DMS 273 treated with DMSO at 0.1 percent for 48 hours (cell line): ENCODE results near the gene FNDC3B.
A peak's percentile ranks its signal among the peaks of the same experiment; 100 is the strongest.

ENCODE experiments used
- DNase-seq: peaks from one replicate; lab custom pipeline; 2025; lab: John Stamatoyannopoulos, UW

Gene FNDC3B

DNA sequence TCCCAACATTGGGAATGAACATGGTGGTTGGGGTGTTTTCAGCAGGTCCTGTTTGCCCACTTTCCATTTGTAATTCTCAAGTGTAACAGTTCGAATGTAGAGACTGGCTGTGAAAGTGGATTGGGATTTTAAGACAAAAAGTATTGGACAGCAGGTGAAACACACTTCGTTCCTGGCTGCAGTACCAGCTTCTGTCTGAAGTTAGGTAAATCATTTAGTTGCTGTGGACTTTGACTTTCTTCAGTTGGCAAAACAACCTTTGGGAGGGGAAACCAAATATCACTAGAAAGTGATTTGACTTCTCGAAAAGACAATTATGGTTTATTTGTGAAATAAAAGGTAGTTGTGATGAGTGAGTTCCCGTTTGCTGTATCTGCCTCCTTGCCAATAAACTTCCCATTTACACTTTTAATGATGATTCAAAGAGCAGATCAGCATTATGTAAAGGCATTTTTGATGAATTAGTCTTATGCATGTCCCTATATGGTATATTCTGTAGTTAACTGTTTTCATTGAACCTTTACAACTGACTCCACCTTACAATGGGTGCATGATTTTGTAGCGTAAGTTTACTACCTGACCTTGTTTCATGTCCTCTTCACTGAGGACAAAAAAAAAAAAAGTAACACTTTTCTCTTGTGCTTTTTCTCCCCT, 34.0 kb downstream of the FNDC3B start:
- DNase-seq, result no peak

DNA sequence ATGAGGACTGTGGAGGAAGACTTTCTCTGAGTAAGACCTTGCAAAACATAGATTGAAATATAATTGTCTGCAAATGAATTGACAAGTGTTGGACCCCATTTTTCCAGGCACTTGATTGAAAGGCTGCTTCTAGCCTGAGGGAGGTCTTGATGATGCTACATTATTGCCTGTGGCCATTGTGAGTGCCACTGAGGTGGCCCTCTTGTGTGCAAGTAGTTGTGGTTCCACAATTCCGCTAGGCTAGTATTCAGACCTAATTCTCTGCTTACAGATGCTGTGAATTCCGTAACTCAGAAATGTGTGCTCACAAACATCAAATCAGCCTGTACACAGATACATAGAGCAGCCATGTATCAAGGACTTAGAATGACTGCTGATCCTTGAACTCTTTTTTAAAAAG, 34.7 kb downstream of the FNDC3B start:
- no peak for DNase-seq

DNA sequence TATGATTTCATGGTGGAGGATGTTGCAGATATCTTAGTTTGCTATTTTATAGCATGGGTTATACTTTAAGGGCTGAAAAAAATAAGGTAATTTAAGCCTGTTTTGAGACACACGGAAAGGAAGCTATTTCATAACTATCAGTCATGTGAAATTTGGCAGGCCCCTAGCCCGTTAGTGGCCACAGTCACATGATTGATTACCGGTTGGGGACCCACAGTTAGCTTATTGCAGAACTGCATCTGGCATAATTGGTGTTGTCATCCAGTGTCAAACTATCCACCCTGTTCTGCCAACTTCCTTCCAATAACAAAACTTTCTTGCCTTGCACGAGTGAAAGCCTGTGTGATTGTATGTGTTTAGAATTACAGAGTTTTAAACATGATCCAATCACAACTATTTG, 35.2 kb downstream of the FNDC3B start:
- DNase-seq, result no peak

DNA sequence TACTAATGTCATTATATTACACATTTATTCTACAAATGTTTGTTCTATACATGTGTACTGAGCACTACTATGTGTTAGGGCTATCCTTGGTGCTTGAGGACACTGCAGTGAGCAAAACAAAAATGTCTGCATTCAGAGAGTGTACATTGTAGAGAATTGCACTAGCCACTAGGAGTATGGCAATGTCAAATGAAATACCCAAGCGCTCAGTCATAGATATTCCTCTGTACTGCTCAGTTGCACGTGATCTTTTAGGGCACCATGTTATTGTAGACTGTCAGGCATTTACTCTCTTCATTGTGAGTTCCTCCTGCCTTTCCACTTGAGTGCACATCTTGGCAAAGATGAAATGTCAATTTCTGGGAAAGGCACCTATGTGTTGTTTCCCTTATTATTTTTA, 36.8 kb downstream of the FNDC3B start:
- DNase-seq, result no peak

GRCh38 chr3:172077197-172077757, 37.9 kb downstream of the FNDC3B start:
- peak; percentile 27 for DNase-seq

DNA sequence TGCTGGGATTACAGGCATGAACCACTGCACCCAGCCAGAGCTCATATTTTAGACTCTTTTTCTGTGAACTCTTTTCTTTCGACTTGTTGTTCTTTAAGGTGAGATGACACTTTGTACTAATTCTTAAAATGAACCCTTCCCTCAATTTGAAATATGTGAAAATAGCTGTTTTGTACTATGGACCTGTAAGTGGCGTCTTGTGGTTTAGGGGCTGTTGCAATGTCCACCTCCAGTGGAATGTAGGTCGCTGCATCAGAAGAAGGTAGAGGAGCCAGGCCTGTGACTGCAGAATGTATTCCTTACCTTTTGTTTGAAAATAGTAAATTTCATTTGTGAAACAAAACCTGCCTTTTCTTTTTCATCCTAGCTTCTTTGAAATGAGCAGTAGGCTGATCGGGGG, 38.9 kb downstream of the FNDC3B start:
- DNase-seq, result no peak

GRCh38 chr3:172078721-172079120, 39.3 kb downstream of the FNDC3B start:
- no peak for DNase-seq

GRCh38 chr3:172079326-172079976, 40.1 kb downstream of the FNDC3B start:
- DNase-seq, result no peak

DNA sequence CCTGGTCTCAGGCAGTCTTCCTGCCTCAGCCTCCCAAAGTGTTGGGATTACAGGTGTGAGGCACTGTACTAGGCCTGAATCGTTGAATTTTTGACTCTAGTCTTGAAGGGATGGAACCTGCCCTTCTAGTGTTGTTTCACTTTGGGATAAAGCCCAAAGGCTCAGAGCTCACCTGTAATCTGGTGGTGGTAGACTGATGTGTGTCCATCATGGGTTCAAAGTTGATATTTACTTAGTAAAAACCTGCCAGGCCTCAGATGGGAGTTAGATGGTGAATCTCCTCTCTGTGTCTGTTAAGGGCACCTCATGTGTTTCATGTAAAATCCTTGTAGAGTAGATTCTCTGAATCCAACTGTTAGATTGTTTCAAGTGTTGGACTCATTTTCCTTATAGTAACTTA, 41.1 kb downstream of the FNDC3B start:
- no peak for DNase-seq

- no peak for DNase-seq
Measured at GRCh38 chr3:172082269-172082668, 42.9 kb downstream of the FNDC3B start.

DNA sequence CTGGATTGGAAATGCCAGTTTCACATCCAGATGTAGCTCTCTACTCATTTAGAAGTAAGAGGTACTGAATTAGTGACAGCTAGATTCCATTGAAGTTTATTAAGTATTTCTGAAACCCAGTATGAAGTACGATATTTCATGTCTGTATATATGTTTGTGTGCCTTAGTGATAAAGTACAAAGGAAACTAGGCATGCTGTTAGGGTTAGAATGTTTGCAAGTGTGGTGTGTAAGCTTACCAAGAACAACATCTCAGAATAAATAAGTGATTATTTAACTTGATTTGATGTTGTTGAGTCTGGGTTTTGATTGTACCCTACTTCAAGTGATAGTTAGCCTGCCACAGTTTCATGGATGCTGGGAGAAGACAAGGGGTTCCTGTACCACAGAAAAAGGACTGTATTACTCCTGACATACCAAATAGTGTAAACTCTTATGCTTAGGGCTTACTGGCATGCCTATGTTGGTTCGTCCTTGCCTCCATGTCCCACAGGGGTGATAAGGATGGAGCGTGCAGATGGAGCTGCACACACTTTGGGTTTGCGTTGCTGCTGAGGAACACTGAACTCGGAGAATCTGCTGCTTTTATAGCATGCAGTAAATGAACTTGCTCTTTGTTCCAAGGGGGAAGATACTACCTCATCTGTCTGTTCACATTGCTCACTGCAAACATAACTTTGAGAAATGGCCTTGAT, 43.6 kb downstream of the FNDC3B start:
- no peak for DNase-seq

DNA sequence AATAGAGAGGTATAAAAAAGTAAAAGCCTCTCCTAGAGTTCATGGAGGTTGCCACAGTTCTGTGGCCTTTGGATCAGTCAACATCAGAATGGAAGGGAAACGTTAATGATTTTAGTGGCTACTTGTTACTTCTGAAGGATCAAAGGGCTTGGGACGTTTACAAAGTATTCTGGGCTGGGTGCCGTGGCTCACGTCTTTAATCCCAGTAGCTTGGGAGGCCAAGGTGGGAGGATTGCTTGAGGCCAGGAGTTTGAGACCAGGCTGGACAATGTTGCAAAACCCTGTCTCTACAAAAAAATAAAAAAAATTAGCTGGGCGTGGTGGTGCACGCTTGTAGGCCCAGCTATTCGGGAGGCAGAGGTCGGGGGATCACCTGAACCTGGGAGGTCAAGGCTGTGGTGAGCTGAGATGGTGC, 44.6 kb downstream of the FNDC3B start:
- no peak for DNase-seq

GRCh38 chr3:172084871-172085556, 45.6 kb downstream of the FNDC3B start:
- no peak for DNase-seq

- DNase-seq, result no peak
Measured at GRCh38 chr3:172085557-172085895, 46.1 kb downstream of the FNDC3B start.

GRCh38 chr3:172086071-172086470, 46.7 kb downstream of the FNDC3B start:
- no peak for DNase-seq

GRCh38 chr3:172087198-172087597, 47.8 kb downstream of the FNDC3B start:
- DNase-seq, result peak; percentile 36

DNA sequence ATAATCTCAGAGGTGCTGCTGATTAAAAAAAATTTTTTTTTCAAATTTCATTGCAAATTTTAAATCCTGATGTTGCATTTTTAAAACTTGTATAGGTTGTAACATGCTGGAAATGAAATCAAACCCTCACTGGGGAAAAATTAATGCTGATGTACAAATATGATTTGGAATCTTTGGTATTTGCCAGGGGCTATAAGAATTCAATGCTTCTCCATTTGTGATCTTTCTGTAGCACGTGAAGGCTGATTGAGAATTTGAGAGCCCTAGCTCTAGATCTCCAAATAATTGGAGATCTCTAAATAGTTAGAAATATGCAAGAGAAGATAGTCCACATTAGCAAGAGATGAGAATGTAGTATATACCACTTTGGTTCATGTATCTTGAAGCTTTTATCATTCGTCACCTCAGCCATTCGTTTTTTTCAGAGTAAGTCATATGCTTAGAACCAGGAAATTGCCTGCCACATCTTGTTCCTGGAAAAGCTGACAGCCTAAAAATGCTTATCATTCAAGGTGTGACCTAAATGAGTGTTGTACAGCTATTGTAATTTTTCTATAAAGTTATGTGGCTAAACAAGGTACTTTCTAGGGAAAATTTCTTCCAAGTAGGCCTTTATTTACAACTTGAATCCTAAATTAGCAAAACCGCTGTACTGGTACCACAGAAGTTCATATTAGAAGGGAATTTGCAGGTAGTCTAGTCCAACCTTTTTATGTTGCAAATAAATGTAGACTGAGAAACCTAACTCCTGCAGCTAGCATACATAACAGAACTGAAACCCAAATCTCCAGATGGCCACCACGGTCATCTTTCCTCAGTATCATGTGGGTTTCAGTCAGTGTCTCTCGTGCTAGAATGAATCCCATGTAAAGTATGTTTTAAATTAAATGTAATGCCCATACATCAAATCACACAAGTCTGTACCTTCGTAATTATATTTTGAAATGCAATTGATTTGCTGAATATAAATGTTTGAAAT, 48.5 kb downstream of the FNDC3B start:
- peak; percentile 32 for DNase-seq

DNA sequence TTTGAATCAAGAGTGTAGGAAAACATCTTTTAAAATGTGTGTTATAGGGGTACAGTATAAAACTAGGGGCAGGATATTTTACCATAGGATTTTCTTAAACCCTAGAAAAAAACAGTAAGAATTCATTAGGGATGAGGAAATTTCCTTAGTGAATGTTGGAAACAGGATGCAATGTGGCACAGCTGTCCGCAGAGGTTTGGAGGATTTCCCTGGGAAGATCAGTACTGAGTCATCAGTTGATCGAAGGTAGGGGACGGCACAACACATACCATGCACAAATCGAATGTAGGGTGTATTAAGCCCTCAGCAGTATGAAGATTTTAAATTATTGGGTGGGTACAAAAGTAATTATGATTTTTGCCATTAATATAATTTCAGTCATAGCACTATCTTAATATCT, 49.9 kb downstream of the FNDC3B start:
- no peak for DNase-seq

- no peak for DNase-seq
Measured at GRCh38 chr3:172090035-172090434, 50.7 kb downstream of the FNDC3B start.

GRCh38 chr3:172092658-172093057, 53.3 kb downstream of the FNDC3B start:
- DNase-seq, result no peak
